AG09309 (cell line): ENCODE data around the gene GARNL3.
A peak's percentile ranks its signal among the peaks of the same experiment; 100 is the strongest.

ENCODE experiments used
- DNase-seq: peaks from one replicate; pipeline ENCODE4 v3.0.0-alpha.2; 2010; ENCODE audit warnings: low read depth
- H3K4me3 ChIP-seq: 2 replicates; pipeline ENCODE4 v1.5.1; 2011; ENCODE audit warnings: mild to moderate bottlenecking, low read depth, low read length, moderate library complexity; ENCODE audit not compliant: control insufficient read depth
- CTCF ChIP-seq: IDR thresholded peaks from 2 replicates; pipeline ENCODE4 v1.5.1; 2011; ENCODE audit warnings: mild to moderate bottlenecking, low read depth, low read length, inconsistent platforms; ENCODE audit not compliant: insufficient read depth, control insufficient read depth; ENCODE audit errors: missing control alignments

GARNL3 gene

GRCh38 chr9:127282611-127283010, 18.0 kb downstream of the GARNL3 start:
- no peak for TF ChIP-seq CTCF
- H3K4me3 ChIP-seq = no peak overlapping the region
- DNase-seq = no peak

GRCh38 chr9:127283135-127283534, 18.6 kb downstream of the GARNL3 start:
- TF ChIP-seq CTCF = no peak
- no peak overlapping the region for H3K4me3 ChIP-seq
- no peak for DNase-seq

GRCh38 chr9:127283917-127284497, 19.4 kb downstream of the GARNL3 start:
- H3K4me3 ChIP-seq = no peak overlapping the region
- DNase-seq = peak; percentile 24
- peak; percentile 59 for TF ChIP-seq CTCF

GRCh38 chr9:127285965-127286364, 21.4 kb downstream of the GARNL3 start:
- DNase-seq = no peak
- TF ChIP-seq CTCF = no peak
- H3K4me3 ChIP-seq = no peak overlapping the region

GRCh38 chr9:127290561-127291065, 26.0 kb downstream of the GARNL3 start:
- H3K4me3 ChIP-seq = no peak overlapping the region
- DNase-seq = no peak
- TF ChIP-seq CTCF = no peak

- no peak for DNase-seq
- TF ChIP-seq CTCF = no peak
- no peak overlapping the region for H3K4me3 ChIP-seq
Observed at GRCh38 chr9:127291246-127291778, 26.7 kb downstream of the GARNL3 start.
